ENCODE data around the gene AXL.
"Not testable (repeated sequence)": the region's sequence is repeated elsewhere in the genome, so short reads cannot be mapped to it uniquely, and the experiment has no call there.

Gene AXL

GRCh38 chr19:41269571-41269970 lies 50.5 kb downstream of the AXL start:
- no peak overlapping the region for H3K4me3 ChIP-seq (ENCODE audit: low read depth, low read length)
- TF ChIP-seq CTCF (IDR thresholded peaks at IDR 0.05; ENCODE audit: low read depth, low read length), result no peak

- no peak for TF ChIP-seq CTCF (IDR thresholded peaks at IDR 0.05; ENCODE audit: low read depth, low read length)
- no peak overlapping the region for H3K4me3 ChIP-seq (ENCODE audit: low read depth, low read length)
Measured at GRCh38 chr19:41273076-41273475, 54.1 kb downstream of the AXL start.

- TF ChIP-seq CTCF (IDR thresholded peaks at IDR 0.05; ENCODE audit: low read depth, low read length), result no peak
Measured at GRCh38 chr19:41274802-41275201, 55.8 kb downstream of the AXL start.

GRCh38 chr19:41276231-41276630 lies 57.2 kb downstream of the AXL start:
- no peak overlapping the region for H3K4me3 ChIP-seq (ENCODE audit: low read depth, low read length)
- no peak for TF ChIP-seq CTCF (IDR thresholded peaks at IDR 0.05; ENCODE audit: low read depth, low read length)

More at GRCh38 chr19:41274802-41275201, 55.8 kb downstream of the AXL start:
- no peak overlapping the region for H3K4me3 ChIP-seq (ENCODE audit: low read depth, low read length)

GRCh38 chr19:41278478-41278877 lies 59.5 kb downstream of the AXL start:
- H3K4me3 ChIP-seq (ENCODE audit: low read depth, low read length), result no peak overlapping the region
- TF ChIP-seq CTCF (IDR thresholded peaks at IDR 0.05; ENCODE audit: low read depth, low read length), result no peak

GRCh38 chr19:41288673-41289530 lies 69.9 kb downstream of the AXL start:
- H3K4me3 ChIP-seq (ENCODE audit: low read depth, low read length), result no peak overlapping the region
- TF ChIP-seq CTCF (IDR thresholded peaks at IDR 0.05; ENCODE audit: low read depth, low read length), result no peak

- H3K4me3 ChIP-seq (ENCODE audit: low read depth, low read length), result not testable (repeated sequence)
Measured at GRCh38 chr19:41289814-41290213, 70.8 kb downstream of the AXL start.

GRCh38 chr19:41294393-41294792 lies 75.4 kb downstream of the AXL start:
- TF ChIP-seq CTCF (IDR thresholded peaks at IDR 0.05; ENCODE audit: low read depth, low read length), result no peak
- no peak overlapping the region for H3K4me3 ChIP-seq (ENCODE audit: low read depth, low read length)

All from WI38 (cell line).